Fibroblast of skin of right quadriceps (primary cell): ENCODE results near the gene RASL10B.
"Not testable (repeated sequence)": the region's sequence is repeated elsewhere in the genome, so short reads cannot be mapped to it uniquely, and the experiment has no call there.

Experiments used
- DNase-seq: peaks from one replicate; pipeline ENCODE4 v3.0.0-alpha.2; 2013

Gene RASL10B

GRCh38 chr17:35743626-35744328 lies 12.3 kb downstream of the RASL10B start:
- peak; percentile 29 for DNase-seq

- no peak for DNase-seq
Observed at GRCh38 chr17:35744830-35745229, 13.4 kb downstream of the RASL10B start.

DNA sequence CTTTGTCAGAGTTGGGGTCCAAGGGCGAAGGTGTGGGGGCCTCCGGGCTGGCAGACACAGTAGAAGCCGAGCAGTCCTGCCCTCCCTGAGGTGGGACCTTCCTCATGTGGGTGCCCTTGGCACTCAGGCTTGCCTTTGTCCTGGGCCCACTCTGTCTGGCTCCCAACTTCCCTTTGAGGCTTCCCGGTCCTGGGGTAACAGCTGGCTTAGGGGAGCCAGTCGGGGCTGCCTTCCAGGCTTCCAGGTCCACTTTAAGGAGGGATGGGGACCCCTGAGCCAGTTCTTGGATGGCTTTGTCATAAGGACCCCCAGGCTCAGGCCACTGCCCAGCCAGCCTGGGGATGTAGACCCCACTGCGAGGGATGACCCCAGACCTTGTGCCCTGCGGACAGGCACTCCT lies 13.8 kb downstream of the RASL10B start:
- no peak for DNase-seq

DNA sequence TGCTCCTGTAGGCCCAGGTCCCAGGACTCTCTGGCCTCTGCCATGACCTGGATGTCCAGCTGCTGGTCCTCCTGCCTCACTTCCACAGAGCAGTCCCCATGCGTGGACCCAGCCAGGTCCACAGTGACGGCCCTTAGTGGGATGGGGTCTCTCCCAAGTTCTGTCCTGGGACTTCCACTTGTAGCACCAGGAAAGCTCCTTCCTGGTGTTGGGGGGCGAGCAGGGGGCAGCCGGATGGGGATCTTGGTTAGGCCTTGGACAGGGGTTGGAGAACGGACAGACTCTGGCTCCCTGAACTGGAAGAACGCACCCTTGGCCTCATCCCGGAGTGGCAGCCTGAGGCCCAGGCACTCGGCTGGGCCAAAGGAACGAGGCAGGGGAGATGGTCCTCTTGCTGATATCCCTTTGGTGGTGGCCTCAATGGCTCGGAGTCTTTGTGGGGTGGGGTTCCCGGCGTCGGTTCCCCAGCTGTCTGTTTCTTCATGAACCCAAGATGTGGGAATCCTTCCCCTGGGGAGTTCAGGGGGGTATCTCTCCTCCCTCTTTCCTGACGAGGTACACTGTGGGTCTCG lies 14.4 kb downstream of the RASL10B start:
- DNase-seq: no peak

DNA sequence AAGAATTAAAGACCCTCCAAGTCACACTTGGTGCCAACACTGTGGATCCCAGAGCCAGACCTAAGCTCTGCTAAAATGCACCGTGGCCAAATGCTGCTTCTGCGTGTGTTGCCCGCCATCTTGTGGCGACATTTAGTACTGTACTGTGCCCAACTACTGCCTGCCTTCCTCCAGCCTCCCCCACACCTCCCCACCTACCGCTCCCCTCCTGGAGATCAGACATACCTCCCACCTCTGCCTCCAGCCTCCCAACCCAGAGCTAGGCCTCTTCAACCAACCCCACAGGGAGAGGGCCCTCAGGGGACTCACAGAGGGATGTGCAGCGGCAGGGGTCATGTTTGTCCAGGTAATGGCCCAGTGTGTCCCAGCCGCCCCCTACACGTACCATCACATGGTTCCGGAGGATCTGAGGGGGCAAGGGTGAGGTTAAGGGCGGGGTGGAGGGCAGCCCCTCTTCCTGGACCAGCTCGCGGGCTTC lies 16.1 kb downstream of the RASL10B start:
- peak; percentile 64 for DNase-seq

DNA sequence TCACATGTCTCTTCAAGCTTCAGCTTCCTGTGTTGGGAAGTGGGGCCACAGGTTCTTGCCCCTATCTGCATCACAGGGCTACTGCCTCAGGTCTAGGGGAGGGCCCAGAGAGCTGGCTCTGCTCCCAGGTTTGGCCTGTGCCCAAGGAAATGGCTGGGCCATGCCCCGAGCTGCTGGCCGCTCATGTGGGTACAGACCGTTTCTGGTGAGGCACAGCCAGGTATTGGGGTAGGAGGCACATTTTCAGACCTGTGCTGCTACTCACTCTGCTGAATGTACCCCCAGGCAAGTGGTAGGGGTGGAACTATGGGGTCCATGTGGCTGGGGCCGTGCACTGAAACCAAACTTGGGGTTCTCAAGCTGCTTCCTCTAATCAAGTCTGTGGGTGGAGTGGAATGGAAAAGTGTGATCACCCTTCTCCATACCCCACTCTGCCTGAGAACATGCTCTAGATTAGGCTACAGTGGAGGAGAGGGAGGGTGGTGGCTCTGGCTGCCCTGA lies 17.0 kb downstream of the RASL10B start:
- no peak for DNase-seq

DNA sequence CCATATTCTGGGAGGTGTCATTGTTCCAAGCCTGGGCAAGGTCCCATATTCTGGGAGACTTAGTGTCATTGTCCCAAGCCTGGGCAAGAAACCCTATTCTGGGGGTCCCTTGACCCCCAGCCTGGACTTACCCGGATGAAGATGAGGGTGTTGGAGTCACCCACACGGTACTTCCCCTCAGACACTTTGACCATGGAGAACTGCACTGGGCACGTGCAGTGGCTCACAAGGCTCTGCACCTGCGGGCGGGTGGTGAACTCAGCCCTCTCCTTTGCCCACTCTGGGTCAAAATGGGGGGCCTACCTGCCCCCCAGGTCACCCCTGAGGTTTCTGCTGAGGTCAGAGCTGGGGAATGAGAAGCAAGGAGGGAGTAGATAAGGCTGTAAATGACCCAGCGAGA lies 17.5 kb downstream of the RASL10B start:
- DNase-seq: no peak

DNA sequence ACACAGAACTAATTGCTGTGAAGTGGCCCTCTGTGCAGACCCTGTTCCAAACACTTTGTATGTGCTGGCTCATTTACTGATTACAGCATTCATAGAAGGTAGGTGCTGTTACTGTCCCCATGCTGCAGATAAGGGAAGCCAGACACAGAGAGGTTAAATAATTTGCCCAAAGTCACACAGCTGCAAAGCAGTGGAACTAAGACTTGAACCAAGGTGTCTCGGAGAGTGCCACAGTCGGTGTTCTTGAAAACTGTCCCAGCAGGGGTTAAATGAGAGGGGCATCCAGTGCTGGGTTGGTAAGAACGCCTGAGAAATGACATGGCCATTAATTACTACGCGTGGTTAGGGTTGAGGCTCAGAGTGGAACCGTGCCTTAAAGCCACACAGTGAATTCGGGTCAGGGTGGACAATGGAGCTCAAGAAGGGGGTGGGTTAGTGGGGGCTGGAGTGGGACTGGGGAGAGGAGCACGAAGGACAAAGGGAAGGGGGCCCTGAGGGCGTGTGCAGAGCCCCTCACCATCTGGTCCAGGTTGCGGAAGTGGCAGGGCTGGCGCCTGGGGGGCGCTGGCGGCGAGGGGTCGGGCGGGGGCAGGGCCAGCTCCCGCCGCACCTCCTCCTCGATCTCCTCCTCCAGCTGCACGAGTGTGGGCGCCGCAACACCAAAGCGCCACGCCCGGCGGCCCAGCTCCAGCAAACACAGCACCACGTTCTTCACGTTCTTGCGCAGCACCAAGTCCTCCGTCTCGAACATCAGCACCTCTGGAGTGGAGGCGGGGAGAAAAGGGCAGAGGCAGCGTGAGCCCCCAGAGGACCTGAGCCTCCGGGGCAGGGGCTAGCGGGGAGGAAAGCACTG lies 18.3 kb downstream of the RASL10B start:
- peak; percentile 30 for DNase-seq

GRCh38 chr17:35750526-35751395 lies 19.3 kb downstream of the RASL10B start:
- no peak for DNase-seq

DNA sequence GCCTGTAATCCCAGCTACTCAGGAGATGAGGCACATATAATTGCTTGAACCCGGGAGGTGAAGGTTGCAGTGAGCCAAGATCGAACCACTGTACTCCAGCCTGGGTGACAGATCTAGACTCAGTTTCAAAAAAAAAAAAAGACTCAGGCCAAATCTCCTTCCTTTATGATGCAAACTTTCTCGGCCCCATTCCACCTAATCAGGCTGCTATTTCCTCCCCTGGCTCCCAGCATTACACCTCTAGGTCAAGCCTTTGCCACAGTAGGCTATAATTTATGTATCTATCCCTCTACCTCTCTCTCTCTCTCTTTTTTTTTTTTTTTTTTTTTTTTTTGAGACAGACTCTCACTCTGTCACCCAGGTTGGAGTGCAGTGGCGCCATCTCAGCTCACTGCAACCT lies 20.1 kb downstream of the RASL10B start:
- DNase-seq: not testable (repeated sequence)

DNA sequence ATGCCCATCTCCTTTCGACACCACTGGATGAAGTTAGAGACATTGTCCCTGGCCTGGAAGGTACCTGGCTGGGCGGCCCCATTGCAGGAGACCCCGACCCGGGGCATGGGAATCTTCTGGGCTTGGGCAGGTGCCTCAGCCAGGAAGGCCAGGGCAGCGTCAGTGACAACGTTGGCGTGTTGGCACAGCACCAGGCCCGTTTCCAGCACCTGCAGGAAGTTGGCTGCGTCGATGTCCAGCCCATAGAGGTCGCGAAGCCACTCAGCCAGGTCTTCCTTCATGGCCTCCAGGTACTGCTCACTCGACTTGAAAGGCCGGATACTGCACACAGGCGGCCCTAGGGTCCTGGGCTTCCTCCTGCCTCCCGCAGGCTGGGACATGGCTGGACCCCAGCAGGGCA lies 21.0 kb downstream of the RASL10B start:
- DNase-seq: no peak

DNA sequence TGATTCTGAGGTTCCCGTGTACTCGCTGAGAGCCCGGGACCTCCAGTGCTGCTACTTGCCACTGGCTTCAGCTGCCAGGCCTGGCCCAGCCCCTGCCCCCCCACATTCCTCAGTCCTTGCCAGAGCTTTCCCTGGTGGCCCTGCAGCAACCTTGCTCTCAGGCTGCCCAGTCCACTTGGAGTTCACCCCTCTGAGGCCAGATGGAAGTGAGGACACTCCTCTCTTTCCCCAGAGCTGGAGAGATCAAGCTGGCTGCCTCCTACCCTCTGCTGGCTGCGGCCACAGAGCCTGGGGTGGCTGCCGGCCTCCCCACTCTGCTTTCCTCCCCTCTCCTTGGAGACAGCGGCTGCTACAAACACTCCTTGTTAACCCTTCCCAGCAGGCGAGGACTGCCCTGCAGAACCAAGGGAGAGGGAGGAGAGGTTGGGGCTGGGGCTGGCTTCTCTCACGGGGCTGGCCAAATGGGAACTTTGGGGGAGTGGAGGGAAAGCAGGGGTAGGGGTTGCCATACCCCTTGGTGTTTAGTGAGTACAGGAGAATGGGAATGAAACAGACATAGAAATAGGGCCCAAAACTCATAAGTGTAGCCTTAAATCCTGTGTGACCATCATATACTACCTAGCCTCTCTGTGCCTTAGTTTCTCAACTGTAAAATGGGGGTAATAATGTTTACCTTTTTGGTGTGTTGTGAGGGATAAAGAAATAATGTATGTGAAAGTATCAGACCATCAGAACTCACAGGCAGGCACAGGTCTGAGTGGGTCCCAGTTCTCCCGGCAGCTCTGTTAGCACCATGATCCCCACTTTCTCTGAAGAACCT lies 21.7 kb downstream of the RASL10B start, which contains the start of gene GAS2L2:
TSS of gene GAS2L2 (minus strand) at position 295 of the 820 bp plus-strand sequence. CDS start 389 bp downstream, outside the sequence.
- DNase-seq: no peak

GRCh38 chr17:35757243-35757642 lies 25.8 kb downstream of the RASL10B start:
- no peak for DNase-seq

GRCh38 chr17:35760587-35760986 lies 29.1 kb downstream of the RASL10B start, which contains the start of gene C17orf50:
C17orf50 (plus strand) TSS chr17:35760887; CDS start chr17:35760942, 55 bp downstream.
- DNase-seq: no peak

DNA sequence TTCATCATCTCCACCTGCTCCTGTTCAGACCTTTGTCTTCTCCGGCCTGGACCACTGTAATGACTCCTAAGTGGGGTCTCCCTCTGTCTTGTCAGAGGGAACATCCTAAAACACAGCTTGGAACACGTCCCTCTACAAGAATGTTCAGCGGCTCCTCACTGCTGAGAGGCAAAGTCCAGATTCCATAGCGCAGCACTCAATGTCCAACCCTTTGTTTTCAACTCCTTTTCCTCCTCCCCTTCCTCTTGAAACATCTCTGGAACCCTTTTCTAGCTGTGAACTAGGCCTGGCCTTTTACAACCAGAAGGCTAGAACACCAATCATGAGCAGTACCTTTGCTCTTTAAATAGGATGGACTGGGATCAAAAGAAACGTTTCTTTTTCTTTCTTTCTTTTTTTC lies 30.2 kb downstream of the RASL10B start:
- no peak for DNase-seq

- no peak for DNase-seq
Observed at GRCh38 chr17:35763767-35764122, 32.3 kb downstream of the RASL10B start.

DNA sequence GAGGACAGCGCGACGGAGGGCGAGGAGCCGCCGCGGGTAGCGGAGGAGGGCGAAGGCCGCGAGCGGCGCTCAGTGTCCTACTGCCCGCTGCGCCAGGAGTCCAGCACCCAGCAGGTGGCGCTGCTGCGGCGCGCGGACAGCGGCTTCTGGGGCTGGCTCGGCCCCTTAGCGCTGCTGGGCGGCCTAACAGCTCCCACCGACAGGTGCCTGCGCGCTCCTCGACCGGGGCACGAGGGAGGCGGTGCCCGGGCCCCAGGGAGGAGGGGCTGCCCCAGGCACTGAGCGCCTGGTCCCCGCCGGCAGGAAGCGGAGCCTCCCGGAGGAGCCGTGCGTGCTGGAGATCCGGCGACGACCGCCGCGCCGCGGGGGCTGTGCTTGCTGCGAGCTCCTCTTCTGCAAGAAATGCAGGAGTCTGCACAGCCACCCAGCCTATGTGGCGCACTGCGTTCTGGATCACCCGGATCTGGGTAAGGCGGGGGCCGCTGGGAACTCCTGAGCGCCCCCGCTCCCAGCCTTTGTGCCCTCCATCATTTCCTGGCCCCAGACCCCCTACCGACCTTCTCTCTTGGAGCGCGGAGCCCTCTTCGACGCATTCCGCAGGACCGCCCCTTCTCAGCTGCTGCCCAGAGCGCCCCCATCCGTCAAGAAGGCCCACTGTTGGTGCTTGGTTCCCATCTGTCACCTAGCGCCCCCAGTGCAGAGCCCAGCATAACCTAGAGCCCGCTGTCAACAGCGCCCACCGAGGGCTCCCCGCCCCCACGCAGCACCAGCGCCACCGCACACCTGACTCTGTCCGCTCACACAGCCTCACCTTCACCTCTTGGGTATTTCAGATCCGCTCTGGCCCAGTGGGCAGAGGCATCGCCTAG lies 32.9 kb downstream of the RASL10B start:
- DNase-seq: peak; percentile 76

DNA sequence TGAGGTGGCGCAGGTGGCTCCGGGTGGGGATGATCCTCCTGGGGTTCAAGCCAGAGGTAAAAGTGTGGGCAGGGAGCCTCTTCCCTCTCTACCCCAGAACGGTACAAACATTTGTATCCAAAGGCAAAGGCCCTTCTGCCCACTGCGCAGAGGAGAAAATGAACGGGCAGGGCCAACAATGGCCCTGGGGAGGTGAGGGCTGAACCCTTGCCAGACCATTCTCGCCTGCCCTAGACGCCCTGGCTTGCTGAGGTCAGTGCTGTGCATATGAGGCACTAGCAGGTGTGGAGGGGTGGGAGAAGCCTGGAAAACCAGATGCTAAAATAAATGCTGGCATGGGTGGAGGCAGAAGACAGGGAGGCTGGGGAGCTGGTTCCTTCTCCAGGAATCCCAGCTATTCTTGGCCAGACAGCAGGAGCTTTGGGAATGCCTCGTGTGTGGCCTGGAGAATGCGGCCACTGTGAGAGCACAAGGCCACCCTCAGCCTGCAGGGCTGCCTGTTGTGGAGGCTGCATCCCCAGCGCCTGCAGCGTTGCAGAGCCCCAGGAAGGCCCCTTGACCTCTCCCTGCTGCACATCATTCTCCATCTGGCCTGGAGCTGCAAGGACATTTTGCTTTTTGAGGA lies 33.8 kb downstream of the RASL10B start:
- DNase-seq: no peak

DNA sequence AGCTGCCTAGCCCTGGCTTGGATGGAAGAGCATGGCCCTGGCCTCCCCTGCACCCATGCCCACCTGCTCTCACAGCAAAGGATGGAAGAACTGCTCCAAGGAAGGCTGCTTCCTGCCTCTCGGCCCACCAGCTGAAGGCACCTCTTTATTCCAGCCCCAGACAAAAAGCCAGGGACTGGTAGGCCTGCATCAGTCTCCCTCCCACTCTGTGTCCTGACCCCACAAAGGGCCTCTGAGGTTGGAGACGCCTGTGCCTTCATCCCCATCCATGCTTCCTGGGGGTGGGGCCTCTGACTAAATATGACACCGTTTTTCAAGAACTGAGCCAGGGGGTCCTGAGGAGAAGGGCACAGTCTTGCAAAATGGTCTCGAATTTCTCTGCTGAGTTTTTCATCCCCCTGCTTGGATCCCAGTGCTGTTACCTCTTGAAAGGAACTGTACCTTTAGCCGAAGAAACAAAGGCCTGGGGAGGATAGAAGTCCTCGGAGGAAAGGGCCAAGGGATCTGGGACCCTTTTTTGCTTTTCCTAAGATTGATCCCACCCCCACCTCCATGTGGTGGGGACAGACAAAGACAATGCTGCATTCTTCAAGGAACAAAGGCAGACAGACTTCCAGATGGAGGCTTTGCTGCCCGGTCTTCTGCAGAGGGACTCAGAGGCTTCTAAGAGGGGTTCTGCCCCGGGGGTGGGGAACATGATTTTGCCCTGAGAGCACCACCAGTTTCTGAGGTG lies 34.5 kb downstream of the RASL10B start:
- no peak for DNase-seq
